ENCODE measurements around the gene LSAMP. TPM values are rescaled to one million over a fixed set of nuclear protein-coding genes. Genes with fewer than 3 reads are reported as not detected.

Gene LSAMP
- total and polyA plus RNA-seq, 2 donors (not counting 1 experiment from before 2014, with no cell fraction given): not detected

- CTCF ChIA-PET: no interaction called here
- intact Hi-C loops (cut with micrococcal nuclease): no loop called here
- TF ChIP-seq EZH2 (IDR thresholded peaks at IDR 0.05; ENCODE audit: borderline replicate concordance, insufficient read depth, low read depth, low read length, poor library complexity, severe bottlenecking) (no peak), CTCF (IDR thresholded peaks at IDR 0.05) (no peak)
- Mint-ChIP-seq H3K27ac (no peak overlapping the region), H3K4me3 (no peak overlapping the region), H3K4me1 (peaks cover 3% of the 10 kb centered on the region), H3K9me3 (ENCODE audit: insufficient read depth) (no peaks in the 10 kb centered on the region), H3K27me3 (peaks cover 28% of the 10 kb centered on the region)
- POLR2A ChIA-PET: no interaction called here
- no peaks in the 10 kb centered on the region for H3K4me1 ChIP-seq (ENCODE audit: control insufficient read depth in 2 of 2, insufficient read depth in 2 of 2, low read length in 2 of 2)
- H3K4me3 ChIP-seq (ENCODE audit: control extremely low read depth in 1 of 5, extremely low read depth in 1 of 5, insufficient read depth in 1 of 5, low read depth in 2 of 5, low read length in 4 of 5): no peak overlapping the region
- WGBS (ENCODE audit: insufficient coverage): no CpG with 5 or more reads among the region's 2 CpGs
- no peak overlapping the region for H3K4me2 ChIP-seq (replicated peaks; ENCODE audit: low read depth, low read length, poor library complexity, severe bottlenecking)
- DNase-seq (no peak), ATAC-seq (ENCODE audit: low read depth) (no peak)
- H3K27me3 ChIP-seq (replicated peaks in 1 of 4; ENCODE audit: control extremely low read depth in 1 of 4, control insufficient read depth in 3 of 4, insufficient read depth in 4 of 4, low read length in 3 of 4): no peaks in the 10 kb centered on the region
- no peaks in the 10 kb centered on the region for H3K9me3 ChIP-seq (ENCODE audit: control extremely low read depth in 1 of 3, control insufficient read depth in 2 of 3, insufficient read depth in 1 of 3, low read length in 2 of 3)
- no peak overlapping the region for H3K27ac ChIP-seq (ENCODE audit: low read length in 2 of 2)
- H4K20me1 ChIP-seq (ENCODE audit: control insufficient read depth, insufficient read depth, low read length, poor library complexity, severe bottlenecking): no peaks in the 10 kb centered on the region
- H3K79me2 ChIP-seq (ENCODE audit: control insufficient read depth, insufficient read depth, low read length): no peaks in the 10 kb centered on the region
- no peak overlapping the region for H2AFZ ChIP-seq (ENCODE audit: insufficient read depth, low read depth, low read length, poor library complexity, severe bottlenecking)
- no peak overlapping the region for H3K9ac ChIP-seq (ENCODE audit: low read length)
- H3K36me3 ChIP-seq (replicated peaks in 1 of 2; ENCODE audit: control extremely low read depth in 1 of 2, control insufficient read depth in 1 of 2, extremely low read depth in 1 of 2, insufficient read depth in 2 of 2, low read length in 1 of 2): no peaks in the 10 kb centered on the region
Measured at GRCh38 chr3:115931581-115931980, 513.7 kb downstream of the LSAMP start.

DNA sequence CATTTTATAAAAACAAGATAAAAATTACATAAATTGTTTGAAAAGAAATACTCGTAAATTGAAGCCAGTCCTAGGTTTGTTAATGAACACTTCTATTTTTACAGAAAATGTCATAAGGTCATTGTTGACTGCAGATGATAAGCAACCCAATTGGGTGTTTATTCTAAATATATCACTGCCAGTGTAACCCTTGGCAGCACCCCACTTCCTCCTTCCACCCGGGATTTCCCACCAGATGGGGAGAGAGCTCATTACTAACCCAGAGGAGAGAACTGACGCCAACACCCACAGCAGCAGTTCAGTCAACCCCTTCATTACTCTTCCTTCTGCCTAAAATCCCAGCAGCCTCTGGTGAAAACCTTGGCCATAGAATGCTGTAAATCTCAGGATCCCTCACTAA lies 514.4 kb downstream of the LSAMP start:
- H3K9ac ChIP-seq (ENCODE audit: low read length): no peak overlapping the region
- no peak overlapping the region for H3K4me2 ChIP-seq (replicated peaks; ENCODE audit: low read depth, low read length, poor library complexity, severe bottlenecking)
- Mint-ChIP-seq H3K4me1 (peaks cover 3% of the 10 kb centered on the region), H3K4me3 (no peak overlapping the region), H3K27me3 (peaks cover 21% of the 10 kb centered on the region), H3K9me3 (ENCODE audit: insufficient read depth) (no peaks in the 10 kb centered on the region), H3K27ac (no peak overlapping the region)
- no peaks in the 10 kb centered on the region for H3K36me3 ChIP-seq (replicated peaks in 1 of 2; ENCODE audit: control extremely low read depth in 1 of 2, control insufficient read depth in 1 of 2, extremely low read depth in 1 of 2, insufficient read depth in 2 of 2, low read length in 1 of 2)
- intact Hi-C loops (cut with micrococcal nuclease): no loop called here
- H3K27ac ChIP-seq (ENCODE audit: low read length in 2 of 2): no peak overlapping the region
- TF ChIP-seq CTCF (IDR thresholded peaks at IDR 0.05) (no peak), EZH2 (IDR thresholded peaks at IDR 0.05; ENCODE audit: borderline replicate concordance, insufficient read depth, low read depth, low read length, poor library complexity, severe bottlenecking) (no peak)
- H4K20me1 ChIP-seq (ENCODE audit: control insufficient read depth, insufficient read depth, low read length, poor library complexity, severe bottlenecking): no peaks in the 10 kb centered on the region
- H3K27me3 ChIP-seq (replicated peaks in 1 of 4; ENCODE audit: control extremely low read depth in 1 of 4, control insufficient read depth in 3 of 4, insufficient read depth in 4 of 4, low read length in 3 of 4): no peaks in the 10 kb centered on the region
- no peaks in the 10 kb centered on the region for H3K79me2 ChIP-seq (ENCODE audit: control insufficient read depth, insufficient read depth, low read length)
- ChIA-PET CTCF (no interaction called here), POLR2A (no interaction called here)
- H3K4me3 ChIP-seq (ENCODE audit: control extremely low read depth in 1 of 5, extremely low read depth in 1 of 5, insufficient read depth in 1 of 5, low read depth in 2 of 5, low read length in 4 of 5): no peak overlapping the region
- H2AFZ ChIP-seq (ENCODE audit: insufficient read depth, low read depth, low read length, poor library complexity, severe bottlenecking): no peak overlapping the region
- WGBS (ENCODE audit: insufficient coverage): 28% methylated on average over 2 of the region's 3 CpGs
- H3K9me3 ChIP-seq (ENCODE audit: control extremely low read depth in 1 of 3, control insufficient read depth in 2 of 3, insufficient read depth in 1 of 3, low read length in 2 of 3): no peaks in the 10 kb centered on the region
- H3K4me1 ChIP-seq (ENCODE audit: control insufficient read depth in 2 of 2, insufficient read depth in 2 of 2, low read length in 2 of 2): no peaks in the 10 kb centered on the region
- DNase-seq (no peak), ATAC-seq (ENCODE audit: low read depth) (no peak)
